ENCODE data around the gene VEGFA. TPM values are rescaled to one million over a fixed set of nuclear protein-coding genes. Genes with fewer than 3 reads are reported as not detected.

VEGFA gene
- total and polyA plus RNA-seq, 4 donors: 45.8 to 74.3 (median 61.8) TPM

GRCh38 chr6:43744491-43744890 is 25.5 kb upstream of the VEGFA start:
- DNase-seq (ENCODE audit: low read depth in 4 of 6, low spot score in 6 of 6): no peak
- Histone ChIP-seq H3K36me3 (ENCODE audit: control insufficient read depth, insufficient read depth, low read length) (no peaks in the 10 kb centered on the region), H3K27ac (ENCODE audit: low read depth, low read length) (no peak overlapping the region), H3K4me3 (ENCODE audit: low read depth, low read length) (no peak overlapping the region), H3K4me1 (ENCODE audit: control insufficient read depth, insufficient read depth, low read length) (peaks cover 23% of the 10 kb centered on the region), H3K9me3 (ENCODE audit: control insufficient read depth, insufficient read depth, low read length) (no peaks in the 10 kb centered on the region), H3K27me3 (ENCODE audit: control insufficient read depth, insufficient read depth, low read length) (no peaks in the 10 kb centered on the region)
- 67% methylated on average over 8 of the region's 8 CpGs for WGBS (ENCODE audit: insufficient coverage)

DNA sequence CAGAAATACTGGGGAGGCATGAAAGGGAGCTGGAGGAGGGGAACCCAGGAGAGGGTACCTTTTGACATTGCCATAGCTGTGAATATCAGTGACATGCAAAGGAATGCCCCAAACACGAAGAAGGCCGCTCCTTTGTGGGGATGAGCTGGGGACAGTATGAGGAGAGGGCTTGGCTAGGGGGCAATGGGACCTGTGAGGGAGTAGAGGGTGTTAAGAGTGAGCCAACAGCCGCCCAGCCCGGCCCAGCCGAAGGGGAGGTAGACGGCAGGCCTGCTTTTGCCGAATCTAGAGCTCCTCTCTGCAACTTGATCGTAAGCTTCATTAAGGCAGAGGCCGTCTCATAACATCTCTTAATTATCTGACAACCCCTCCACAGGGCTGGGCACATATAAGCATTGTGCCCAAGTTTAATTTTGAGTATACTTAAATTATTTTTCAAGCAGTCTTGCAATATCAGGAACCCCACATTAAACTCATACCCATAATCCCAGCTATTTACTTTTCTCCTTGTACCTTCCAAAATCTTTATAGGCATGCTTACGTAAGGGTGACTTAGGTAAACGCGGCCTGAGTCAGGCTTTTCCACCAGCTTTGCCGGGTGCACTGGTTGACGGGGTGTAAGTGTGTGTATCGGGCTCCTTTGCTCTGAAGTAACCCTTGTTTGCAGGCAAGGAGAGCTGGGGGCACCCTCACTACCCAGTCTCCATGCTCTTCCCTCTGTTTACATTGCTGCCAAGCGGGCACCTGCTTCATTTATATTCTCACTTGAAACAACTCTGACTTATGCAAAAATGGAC is 24.9 kb upstream of the VEGFA start:
- no peak for DNase-seq (ENCODE audit: low read depth in 4 of 6, low spot score in 6 of 6)
- WGBS (ENCODE audit: insufficient coverage): 84% methylated on average over 13 of the region's 16 CpGs
- Histone ChIP-seq H3K27me3 (ENCODE audit: control insufficient read depth, insufficient read depth, low read length) (no peaks in the 10 kb centered on the region), H3K4me3 (ENCODE audit: low read depth, low read length) (no peak overlapping the region), H3K27ac (ENCODE audit: low read depth, low read length) (no peak overlapping the region), H3K4me1 (ENCODE audit: control insufficient read depth, insufficient read depth, low read length) (peaks cover 23% of the 10 kb centered on the region), H3K36me3 (ENCODE audit: control insufficient read depth, insufficient read depth, low read length) (no peaks in the 10 kb centered on the region), H3K9me3 (ENCODE audit: control insufficient read depth, insufficient read depth, low read length) (no peaks in the 10 kb centered on the region)

DNA sequence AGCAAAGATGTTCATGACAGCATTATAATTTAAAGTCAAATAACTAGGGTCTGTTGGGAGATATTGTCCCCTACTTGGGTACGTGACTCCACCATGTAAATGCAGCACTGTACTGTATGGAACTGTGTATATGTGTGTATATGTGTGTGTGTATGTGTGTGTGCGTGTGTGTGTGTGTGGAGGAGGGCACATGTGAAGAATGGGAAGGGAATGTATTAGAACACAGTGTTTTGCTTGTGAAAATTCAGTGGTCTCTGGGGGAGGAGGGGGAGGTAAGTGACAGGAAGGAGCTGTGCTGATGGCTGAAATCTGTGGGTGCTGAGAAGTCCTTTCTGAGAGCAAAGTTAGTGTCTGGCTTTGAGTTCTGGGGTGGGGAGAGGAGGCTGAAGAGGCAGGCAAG is 23.9 kb upstream of the VEGFA start:
- Histone ChIP-seq H3K9me3 (ENCODE audit: control insufficient read depth, insufficient read depth, low read length) (no peaks in the 10 kb centered on the region), H3K36me3 (ENCODE audit: control insufficient read depth, insufficient read depth, low read length) (no peaks in the 10 kb centered on the region), H3K27me3 (ENCODE audit: control insufficient read depth, insufficient read depth, low read length) (no peaks in the 10 kb centered on the region), H3K27ac (ENCODE audit: low read depth, low read length) (no peak overlapping the region), H3K4me1 (ENCODE audit: control insufficient read depth, insufficient read depth, low read length) (peaks cover 21% of the 10 kb centered on the region), H3K4me3 (ENCODE audit: low read depth, low read length) (no peak overlapping the region)
- WGBS (ENCODE audit: insufficient coverage): 80% methylated on average over 2 of the region's 2 CpGs
- DNase-seq (ENCODE audit: low read depth in 4 of 6, low spot score in 6 of 6): no peak

DNA sequence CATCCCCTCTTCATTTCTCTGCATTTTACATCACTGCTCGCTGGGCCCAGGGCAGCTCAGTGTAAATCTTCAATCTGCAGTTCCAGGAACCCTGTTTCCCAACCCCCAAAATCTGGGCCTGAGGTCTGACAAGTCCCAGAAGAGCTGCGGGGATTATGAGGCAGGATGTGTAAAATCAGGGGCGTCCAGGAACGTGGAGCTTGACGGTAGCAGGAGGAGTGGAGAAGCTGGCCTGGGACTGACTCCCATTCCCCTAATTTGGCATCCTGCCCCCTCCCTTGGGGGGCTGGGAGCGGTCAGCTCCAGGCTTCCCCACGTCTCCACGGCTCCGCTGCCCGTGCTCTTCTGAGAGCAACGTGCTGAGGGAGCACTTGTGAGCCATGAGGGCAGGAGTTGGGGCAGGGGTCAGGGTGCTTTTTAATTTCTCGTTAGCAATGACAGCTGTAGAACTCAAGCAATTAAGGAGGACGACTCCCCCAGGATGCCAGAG is 23.4 kb upstream of the VEGFA start:
- no peaks in the 10 kb centered on the region for H3K9me3 ChIP-seq (ENCODE audit: control insufficient read depth, insufficient read depth, low read length)
- no peaks in the 10 kb centered on the region for H3K36me3 ChIP-seq (ENCODE audit: control insufficient read depth, insufficient read depth, low read length)
- no peak overlapping the region for H3K27ac ChIP-seq (ENCODE audit: low read depth, low read length)
- WGBS (ENCODE audit: insufficient coverage): 20% methylated on average over 10 of the region's 13 CpGs
- no peak for DNase-seq (ENCODE audit: low read depth in 4 of 6, low spot score in 6 of 6)
- no peak overlapping the region for H3K4me3 ChIP-seq (ENCODE audit: low read depth, low read length)
- no peaks in the 10 kb centered on the region for H3K27me3 ChIP-seq (ENCODE audit: control insufficient read depth, insufficient read depth, low read length)
- peaks cover 20% of the 10 kb centered on the region for H3K4me1 ChIP-seq (ENCODE audit: control insufficient read depth, insufficient read depth, low read length)

GRCh38 chr6:43747784-43748183 is 22.2 kb upstream of the VEGFA start:
- H3K36me3 ChIP-seq (ENCODE audit: control insufficient read depth, insufficient read depth, low read length): no peaks in the 10 kb centered on the region
- no peaks in the 10 kb centered on the region for H3K9me3 ChIP-seq (ENCODE audit: control insufficient read depth, insufficient read depth, low read length)
- 100% methylated on average over 1 of the region's 4 CpGs for WGBS (ENCODE audit: insufficient coverage)
- no peak overlapping the region for H3K27ac ChIP-seq (ENCODE audit: low read depth, low read length)
- H3K4me1 ChIP-seq (ENCODE audit: control insufficient read depth, insufficient read depth, low read length): peaks cover 16% of the 10 kb centered on the region
- H3K27me3 ChIP-seq (ENCODE audit: control insufficient read depth, insufficient read depth, low read length): no peaks in the 10 kb centered on the region
- no peak for DNase-seq (ENCODE audit: low read depth in 4 of 6, low spot score in 6 of 6)
- H3K4me3 ChIP-seq (ENCODE audit: low read depth, low read length): no peak overlapping the region

DNA sequence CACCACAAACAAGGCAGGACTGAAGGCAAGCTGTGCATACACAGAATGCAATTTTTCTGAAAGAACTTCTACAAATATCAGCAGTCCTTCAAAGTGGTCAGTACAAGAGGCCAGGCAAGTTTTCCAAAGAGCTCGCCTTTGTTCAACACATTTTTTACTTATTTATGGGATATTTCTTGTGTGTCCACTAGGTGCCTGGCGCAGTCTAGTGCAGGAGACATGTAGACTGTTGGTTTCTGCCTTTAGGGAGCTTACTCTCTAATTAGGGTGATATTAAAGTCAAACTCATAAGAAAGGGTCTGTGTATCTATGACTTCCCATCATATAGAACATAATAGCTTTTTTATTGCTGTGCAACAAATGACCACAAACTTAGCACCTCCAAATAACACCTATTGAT is 21.2 kb upstream of the VEGFA start:
- Histone ChIP-seq H3K27ac (ENCODE audit: low read depth, low read length) (no peak overlapping the region), H3K36me3 (ENCODE audit: control insufficient read depth, insufficient read depth, low read length) (no peaks in the 10 kb centered on the region), H3K27me3 (ENCODE audit: control insufficient read depth, insufficient read depth, low read length) (no peaks in the 10 kb centered on the region), H3K4me1 (ENCODE audit: control insufficient read depth, insufficient read depth, low read length) (peaks cover 16% of the 10 kb centered on the region), H3K9me3 (ENCODE audit: control insufficient read depth, insufficient read depth, low read length) (no peaks in the 10 kb centered on the region), H3K4me3 (ENCODE audit: low read depth, low read length) (no peak overlapping the region)
- no peak for DNase-seq (ENCODE audit: low read depth in 4 of 6, low spot score in 6 of 6)
- WGBS (ENCODE audit: insufficient coverage): no CpG with 5 or more reads among the region's 2 CpGs

DNA sequence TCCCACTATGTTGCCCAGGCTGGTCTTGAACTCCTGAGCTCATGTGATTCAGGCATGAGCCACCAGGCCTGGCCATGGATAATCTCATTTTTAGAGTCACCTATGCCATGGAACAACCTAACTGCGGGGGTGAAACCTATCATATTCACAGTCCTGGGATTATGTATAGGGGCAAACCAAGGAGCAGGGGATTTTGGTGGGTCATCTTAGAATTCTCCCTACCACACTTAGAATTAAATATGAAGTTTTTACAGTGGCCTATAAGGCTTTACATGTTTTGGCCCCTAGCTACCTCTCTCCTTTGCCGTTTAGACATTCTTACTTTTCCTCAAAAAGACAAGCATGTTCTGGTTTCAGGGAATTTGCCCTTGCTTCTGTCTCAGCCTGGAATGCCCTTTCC is 20.6 kb upstream of the VEGFA start:
- H3K27me3 ChIP-seq (ENCODE audit: control insufficient read depth, insufficient read depth, low read length): no peaks in the 10 kb centered on the region
- H3K27ac ChIP-seq (ENCODE audit: low read depth, low read length): no peak overlapping the region
- no peaks in the 10 kb centered on the region for H3K9me3 ChIP-seq (ENCODE audit: control insufficient read depth, insufficient read depth, low read length)
- peaks cover 13% of the 10 kb centered on the region for H3K4me1 ChIP-seq (ENCODE audit: control insufficient read depth, insufficient read depth, low read length)
- H3K4me3 ChIP-seq (ENCODE audit: low read depth, low read length): no peak overlapping the region
- H3K36me3 ChIP-seq (ENCODE audit: control insufficient read depth, insufficient read depth, low read length): no peaks in the 10 kb centered on the region
- 82% methylated on average over 1 of the region's 2 CpGs for WGBS (ENCODE audit: insufficient coverage)
- DNase-seq (ENCODE audit: low read depth in 4 of 6, low spot score in 6 of 6): no peak

GRCh38 chr6:43750622-43751021 is 19.4 kb upstream of the VEGFA start:
- Histone ChIP-seq H3K27me3 (ENCODE audit: control insufficient read depth, insufficient read depth, low read length) (no peaks in the 10 kb centered on the region), H3K4me3 (ENCODE audit: low read depth, low read length) (no peak overlapping the region), H3K27ac (ENCODE audit: low read depth, low read length) (no peak overlapping the region), H3K4me1 (ENCODE audit: control insufficient read depth, insufficient read depth, low read length) (peaks cover 11% of the 10 kb centered on the region), H3K36me3 (ENCODE audit: control insufficient read depth, insufficient read depth, low read length) (no peaks in the 10 kb centered on the region), H3K9me3 (ENCODE audit: control insufficient read depth, insufficient read depth, low read length) (no peaks in the 10 kb centered on the region)
- WGBS (ENCODE audit: insufficient coverage): no CpG with 5 or more reads among the region's 3 CpGs
- DNase-seq (ENCODE audit: low read depth in 4 of 6, low spot score in 6 of 6): no peak

DNA sequence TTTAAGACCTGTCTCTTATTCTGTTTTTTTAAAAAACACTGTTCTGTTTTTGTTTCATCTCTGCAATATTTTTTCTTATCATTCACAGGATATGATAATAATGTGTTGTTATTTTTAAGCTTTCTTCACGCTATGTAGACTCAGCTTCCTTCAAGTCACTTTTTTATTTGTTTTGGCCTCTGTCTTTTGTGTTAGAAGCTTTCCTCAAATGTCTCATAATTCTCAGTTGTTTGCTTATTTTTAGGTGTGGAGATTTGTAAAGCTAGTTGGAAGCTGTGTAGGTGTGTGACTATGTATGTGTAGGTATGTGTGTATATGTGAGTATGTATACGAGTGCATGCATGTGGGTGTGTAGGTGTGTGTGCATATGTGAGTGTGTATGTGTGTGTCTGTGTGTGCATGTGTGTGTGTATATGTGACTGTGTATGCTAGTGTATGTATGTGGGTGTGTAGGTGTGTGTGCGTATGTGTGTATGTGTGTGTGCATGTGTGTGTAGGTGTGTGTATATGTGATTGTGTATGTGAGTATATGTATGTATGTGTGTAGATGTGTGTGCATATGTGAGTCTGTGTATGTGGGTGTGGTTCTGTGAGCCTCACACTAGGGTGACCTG is 16.3 kb upstream of the VEGFA start:
- Histone ChIP-seq H3K9me3 (ENCODE audit: control insufficient read depth, insufficient read depth, low read length) (no peaks in the 10 kb centered on the region), H3K4me1 (ENCODE audit: control insufficient read depth, insufficient read depth, low read length) (no peaks in the 10 kb centered on the region), H3K27me3 (ENCODE audit: control insufficient read depth, insufficient read depth, low read length) (no peaks in the 10 kb centered on the region), H3K27ac (ENCODE audit: low read depth, low read length) (no peak overlapping the region), H3K36me3 (ENCODE audit: control insufficient read depth, insufficient read depth, low read length) (no peaks in the 10 kb centered on the region), H3K4me3 (ENCODE audit: low read depth, low read length) (no peak overlapping the region)
- 97% methylated on average over 2 of the region's 3 CpGs for WGBS (ENCODE audit: insufficient coverage)
- DNase-seq (ENCODE audit: low read depth in 4 of 6, low spot score in 6 of 6): no peak

Measured in spinal cord (tissue), 10 donors.